ENCODE results near the gene ANXA6. TPM values are rescaled to one million over a fixed set of nuclear protein-coding genes. Genes with fewer than 3 reads are reported as not detected.

ANXA6 gene
- polyA plus RNA-seq, 1 donor (not counting 4 experiments of a cell fraction or from before 2014, with no cell fraction given): 37.0 TPM

DNA sequence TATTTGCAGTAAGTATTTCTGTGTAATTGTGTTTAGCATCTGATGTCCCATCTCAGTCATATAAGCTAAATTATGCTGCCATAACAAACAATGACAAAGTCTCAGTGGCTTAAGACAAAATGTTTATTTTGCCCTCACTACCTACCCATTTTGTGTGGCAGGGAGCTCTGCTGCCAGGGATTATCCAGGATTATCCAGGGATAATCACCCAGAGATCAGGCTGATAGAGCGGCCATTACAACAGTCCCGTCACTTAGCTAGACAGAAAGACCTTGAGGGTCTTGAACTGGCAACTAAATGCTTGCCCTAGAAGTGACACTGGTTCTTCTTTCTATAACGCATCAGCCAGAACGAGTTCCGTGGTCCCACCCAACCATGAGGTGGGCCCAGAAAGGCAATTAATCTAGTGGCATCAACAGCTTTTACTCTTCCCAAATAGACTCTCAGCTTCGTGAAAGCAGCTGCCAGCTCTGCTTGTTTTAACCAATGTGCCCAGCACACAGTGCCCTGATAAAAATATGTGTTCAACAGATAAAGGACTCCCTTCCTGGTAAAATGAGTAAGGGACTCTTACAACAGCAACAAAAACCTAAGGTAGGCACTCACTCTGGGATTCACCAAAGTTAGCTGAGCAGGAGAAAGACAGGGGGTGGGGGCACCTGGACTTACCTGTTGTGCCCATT, 43.5 kb upstream of the ANXA6 start:
- Histone ChIP-seq H3K9me3 (ENCODE audit: control insufficient read depth, low read depth, low read length) (no peaks in the 10 kb centered on the region), H3K27ac (ENCODE audit: control insufficient read depth, insufficient read depth, low read length) (no peak overlapping the region), H4K20me1 (ENCODE audit: control insufficient read depth, extremely low read depth, insufficient read depth, low read length) (no peaks in the 10 kb centered on the region), H3K27me3 (ENCODE audit: control insufficient read depth, extremely low read depth, insufficient read depth, low read length) (no peaks in the 10 kb centered on the region), H3K4me2 (ENCODE audit: control insufficient read depth, extremely low read depth, insufficient read depth, low read depth, low read length) (no peak overlapping the region), H3K9me1 (ENCODE audit: control insufficient read depth, extremely low read depth, insufficient read depth, low read length) (no peaks in the 10 kb centered on the region), H2AFZ (ENCODE audit: control insufficient read depth, low read length) (no peak overlapping the region), H3K9ac (ENCODE audit: control insufficient read depth, extremely low read depth, insufficient read depth, low read length) (no peak overlapping the region), H3K4me3 (ENCODE audit: control insufficient read depth in 2 of 3, extremely low read depth in 1 of 3, insufficient read depth in 2 of 3, low read depth in 1 of 3, low read length in 3 of 3) (no peak overlapping the region), H3K79me2 (ENCODE audit: control insufficient read depth, insufficient read depth, low read length) (no peaks in the 10 kb centered on the region), H3K4me1 (ENCODE audit: control insufficient read depth, extremely low read depth, insufficient read depth, low read length) (peaks cover 9% of the 10 kb centered on the region), H3K36me3 (ENCODE audit: control insufficient read depth in 2 of 2, extremely low read depth in 1 of 2, insufficient read depth in 2 of 2, low read length in 2 of 2) (no peaks in the 10 kb centered on the region)
- no peak for DNase-seq (ENCODE audit: low read depth, low spot score)
- FAIRE-seq: no peak
- no peak for TF ChIP-seq EZH2 (IDR thresholded peaks at IDR 0.05; ENCODE audit: low read length)
- TF ChIP-seq, protein P1, sequence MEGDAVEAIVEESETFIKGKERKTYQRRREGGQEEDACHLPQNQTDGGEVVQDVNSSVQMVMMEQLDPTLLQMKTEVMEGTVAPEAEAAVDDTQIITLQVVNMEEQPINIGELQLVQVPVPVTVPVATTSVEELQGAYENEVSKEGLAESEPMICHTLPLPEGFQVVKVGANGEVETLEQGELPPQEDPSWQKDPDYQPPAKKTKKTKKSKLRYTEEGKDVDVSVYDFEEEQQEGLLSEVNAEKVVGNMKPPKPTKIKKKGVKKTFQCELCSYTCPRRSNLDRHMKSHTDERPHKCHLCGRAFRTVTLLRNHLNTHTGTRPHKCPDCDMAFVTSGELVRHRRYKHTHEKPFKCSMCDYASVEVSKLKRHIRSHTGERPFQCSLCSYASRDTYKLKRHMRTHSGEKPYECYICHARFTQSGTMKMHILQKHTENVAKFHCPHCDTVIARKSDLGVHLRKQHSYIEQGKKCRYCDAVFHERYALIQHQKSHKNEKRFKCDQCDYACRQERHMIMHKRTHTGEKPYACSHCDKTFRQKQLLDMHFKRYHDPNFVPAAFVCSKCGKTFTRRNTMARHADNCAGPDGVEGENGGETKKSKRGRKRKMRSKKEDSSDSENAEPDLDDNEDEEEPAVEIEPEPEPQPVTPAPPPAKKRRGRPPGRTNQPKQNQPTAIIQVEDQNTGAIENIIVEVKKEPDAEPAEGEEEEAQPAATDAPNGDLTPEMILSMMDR (optimal IDR thresholded peaks at IDR 0.05 in 1 of 3, IDR thresholded peaks at IDR 0.05 in 1 of 3, conservative IDR thresholded peaks at IDR 0.05 in 1 of 3; ENCODE audit: extremely low read depth in 1 of 3, insufficient read depth in 2 of 3, low read length in 3 of 3): no peak
- dilution Hi-C loops (cut with MboI; ENCODE audit: extremely low pct_ligation_motif_present, low sequenced_read_pairs): no loop called here

DNA sequence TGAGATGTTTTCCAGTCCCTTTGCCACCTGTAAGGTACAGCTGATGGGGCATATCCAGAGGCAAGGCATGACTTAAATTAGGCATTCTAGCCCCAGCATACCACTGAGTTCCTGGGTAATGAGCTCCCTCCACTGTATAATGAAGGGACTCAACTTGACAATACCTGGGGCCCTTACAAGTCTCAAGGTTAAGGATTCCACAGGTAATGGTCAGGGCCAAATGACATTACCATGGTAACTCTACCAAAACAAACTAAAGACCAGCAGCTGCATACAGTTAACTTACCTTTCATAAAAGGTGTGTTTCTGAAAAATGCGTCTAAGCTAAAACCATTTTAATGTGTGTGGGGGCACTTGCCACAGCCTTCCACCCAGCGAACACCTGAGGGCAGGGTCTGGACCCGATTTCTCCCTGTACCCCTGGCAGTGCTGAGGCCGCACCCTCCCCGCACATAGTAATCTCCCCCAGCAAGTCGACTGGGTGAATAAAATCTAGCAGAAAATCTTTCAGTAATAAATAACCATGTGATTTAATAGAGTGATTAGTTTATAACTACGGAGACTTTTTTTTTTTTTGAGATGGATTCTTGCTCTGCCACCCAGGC, 42.1 kb upstream of the ANXA6 start:
- H4K20me1 ChIP-seq (ENCODE audit: control insufficient read depth, extremely low read depth, insufficient read depth, low read length): no peaks in the 10 kb centered on the region
- no peaks in the 10 kb centered on the region for H3K9me1 ChIP-seq (ENCODE audit: control insufficient read depth, extremely low read depth, insufficient read depth, low read length)
- no peaks in the 10 kb centered on the region for H3K36me3 ChIP-seq (ENCODE audit: control insufficient read depth in 2 of 2, extremely low read depth in 1 of 2, insufficient read depth in 2 of 2, low read length in 2 of 2)
- peaks cover 9% of the 10 kb centered on the region for H3K4me1 ChIP-seq (ENCODE audit: control insufficient read depth, extremely low read depth, insufficient read depth, low read length)
- no peaks in the 10 kb centered on the region for H3K27me3 ChIP-seq (ENCODE audit: control insufficient read depth, extremely low read depth, insufficient read depth, low read length)
- H3K27ac ChIP-seq (ENCODE audit: control insufficient read depth, insufficient read depth, low read length): no peak overlapping the region
- no peaks in the 10 kb centered on the region for H3K9me3 ChIP-seq (ENCODE audit: control insufficient read depth, low read depth, low read length)
- no peak overlapping the region for H3K4me3 ChIP-seq (ENCODE audit: control insufficient read depth in 2 of 3, extremely low read depth in 1 of 3, insufficient read depth in 2 of 3, low read depth in 1 of 3, low read length in 3 of 3)
- DNase-seq (ENCODE audit: low read depth, low spot score) (no peak), FAIRE-seq (no peak)
- dilution Hi-C loops (cut with MboI; ENCODE audit: extremely low pct_ligation_motif_present, low sequenced_read_pairs): no loop called here
- no peak overlapping the region for H3K9ac ChIP-seq (ENCODE audit: control insufficient read depth, extremely low read depth, insufficient read depth, low read length)
- no peaks in the 10 kb centered on the region for H3K79me2 ChIP-seq (ENCODE audit: control insufficient read depth, insufficient read depth, low read length)
- H3K4me2 ChIP-seq (ENCODE audit: control insufficient read depth, extremely low read depth, insufficient read depth, low read depth, low read length): no peak overlapping the region
- TF ChIP-seq, protein P1 (optimal IDR thresholded peaks at IDR 0.05 in 1 of 3, IDR thresholded peaks at IDR 0.05 in 1 of 3, conservative IDR thresholded peaks at IDR 0.05 in 1 of 3; ENCODE audit: extremely low read depth in 1 of 3, insufficient read depth in 2 of 3, low read length in 3 of 3): no peak
- no peak for TF ChIP-seq EZH2 (IDR thresholded peaks at IDR 0.05; ENCODE audit: low read length)
- H2AFZ ChIP-seq (ENCODE audit: control insufficient read depth, low read length): no peak overlapping the region
